ENCODE measurements around the gene SLC19A1. TPM values are rescaled to one million over a fixed set of nuclear protein-coding genes. Genes with fewer than 3 reads are reported as not detected.

The SLC19A1 gene
- polyA plus RNA-seq, 1 of the 3 experiments (the other 2 are of a cell fraction): 15.0 TPM

- Histone ChIP-seq H3K9me3 (peaks cover 13% of the 10 kb centered on the region), H3K4me2 (no peak overlapping the region), H3K36me3 (replicated peaks in 1 of 2; ENCODE audit: control insufficient read depth in 1 of 2, insufficient read depth in 2 of 2, low read length in 1 of 2) (peaks cover 26 to 29% of the 10 kb centered on the region in 2 experiments), H4K20me1 (ENCODE audit: insufficient read depth) (no peaks in the 10 kb centered on the region), H3F3A (replicated peaks; ENCODE audit: insufficient read depth) (peaks cover 4% of the 10 kb centered on the region), H3K27me3 (ENCODE audit: insufficient read depth) (no peaks in the 10 kb centered on the region), H2AFZ (ENCODE audit: low read depth) (no peak overlapping the region), H3K4me3 (ENCODE audit: low read depth in 2 of 2, low read length in 1 of 2) (no peak overlapping the region), H3K9me2 (no peaks in the 10 kb centered on the region), H3K27ac (ENCODE audit: low read depth in 2 of 2, low read length in 1 of 2) (no peak overlapping the region), H3K4me1 (ENCODE audit: control insufficient read depth in 1 of 2, insufficient read depth in 2 of 2, low read depth in 1 of 2, low read length in 1 of 2) (no peaks in the 10 kb centered on the region), H3K79me2 (ENCODE audit: insufficient read depth) (no peaks in the 10 kb centered on the region; the same call in 1 of the 2 replicates), H3K9ac (no peak overlapping the region)
- POLR2A ChIA-PET: no interaction called here
- no peak for TF ChIP-seq EZH2phosphoT487 (IDR thresholded peaks at IDR 0.05; ENCODE audit: borderline replicate concordance, low read depth)
- no peak for TF ChIP-seq CTCF (IDR thresholded peaks at IDR 0.05)
- TF ChIP-seq YY1 (IDR thresholded peaks at IDR 0.05; ENCODE audit: low read depth): no peak
- TF ChIP-seq NRF1 (IDR thresholded peaks at IDR 0.05; ENCODE audit: low read depth, low read length): no peak
- no peak for TF ChIP-seq EP300 (IDR thresholded peaks at IDR 0.05; ENCODE audit: borderline replicate concordance in 1 of 2, low read depth in 1 of 2, low read length in 1 of 2)
- TF ChIP-seq NFIC (IDR thresholded peaks at IDR 0.05; ENCODE audit: borderline replicate concordance): no peak
- no peak for TF ChIP-seq GABPA (IDR thresholded peaks at IDR 0.05; ENCODE audit: low read depth)
- no peak for TF ChIP-seq RCOR1 (IDR thresholded peaks at IDR 0.05; ENCODE audit: low read length)
- no peak for TF ChIP-seq SMC3 (IDR thresholded peaks at IDR 0.05; ENCODE audit: low read depth, low read length)
- no peak for TF ChIP-seq TAF1 (IDR thresholded peaks at IDR 0.05; ENCODE audit: borderline replicate concordance, low read depth, low read length)
- no peak for TF ChIP-seq FOXJ3 (CRISPR knock-in tag; IDR thresholded peaks at IDR 0.05)
- no peak for TF ChIP-seq MXI1 (IDR thresholded peaks at IDR 0.05; ENCODE audit: low read depth, low read length)
- TF ChIP-seq SIN3A (IDR thresholded peaks at IDR 0.05; ENCODE audit: borderline replicate concordance, low read depth, low read length): no peak
- TF ChIP-seq ZBTB33 (IDR thresholded peaks at IDR 0.05; ENCODE audit: borderline replicate concordance, low read depth): no peak
- 81% methylated on average over 5 of the region's 11 CpGs for WGBS (ENCODE audit: low lambda C conversion rate)
- CTCF ChIA-PET: no interaction called here
- no peak for DNase-seq
These were observed 17.5 kb downstream of the SLC19A1 start for GRCh38 chr21:45524756-45525152.

Measured in SK-N-SH (cell line).